Measurements from ENCODE around the gene NPPC.

The NPPC gene, protein sequence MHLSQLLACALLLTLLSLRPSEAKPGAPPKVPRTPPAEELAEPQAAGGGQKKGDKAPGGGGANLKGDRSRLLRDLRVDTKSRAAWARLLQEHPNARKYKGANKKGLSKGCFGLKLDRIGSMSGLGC

DNA sequence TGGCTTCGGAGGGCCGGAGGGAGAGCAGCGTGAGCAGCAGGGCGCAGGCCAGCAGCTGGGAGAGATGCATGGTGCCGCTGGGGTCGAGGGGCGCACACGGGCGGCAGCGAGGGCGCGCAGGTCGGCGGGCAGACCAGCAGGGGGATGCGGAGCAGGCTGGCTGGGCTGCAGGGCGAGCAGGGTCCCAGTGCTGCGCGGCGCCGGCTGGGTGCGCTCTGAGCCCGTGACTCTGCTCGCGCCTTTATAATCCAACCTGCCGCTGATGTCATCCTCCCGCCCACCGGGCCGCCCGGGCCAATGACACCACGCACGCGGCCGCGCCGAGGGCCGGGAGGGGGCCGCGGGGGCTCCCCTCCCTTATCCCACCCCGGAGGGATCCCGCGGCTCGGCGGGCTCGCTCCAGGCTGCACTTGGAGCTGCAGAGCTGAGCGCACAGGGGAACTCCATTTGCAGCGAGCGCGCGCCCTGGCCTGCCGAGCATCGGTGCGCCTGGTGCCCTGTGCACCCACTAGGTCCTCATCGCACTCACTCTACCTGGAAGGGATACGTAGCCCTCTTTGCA is at the start of gene NPPC:
TSS of gene NPPC (minus strand) at position 217 of the 562 bp plus-strand sequence. CDS start at position 70, 147 bp downstream.
- peak within 1 kb of the TSS; percentile 57; the same call in 1 of the 2 replicates for H3K27ac ChIP-seq (ENCODE audit: extremely low read depth, low read depth, low read length)
- POLR2A ChIA-PET: interaction anchor here (0.6 to 1.3 kb wide), 6 partner anchors 9 to 539 kb away, joined by 3 to 4 read pairs (median 3); no protein-coding TSS in a partner anchor
- no peaks in the 10 kb centered on the region for H3K4me1 ChIP-seq (ENCODE audit: control insufficient read depth, insufficient read depth, low read length)
- H3K4me3 ChIP-seq (ENCODE audit: low read depth, low read length): peak within 1 kb of the TSS; percentile 61
- CTCF ChIA-PET: interaction anchor here (0.6 to 8.6 kb wide), 27 partner anchors 9 to 509 kb away, joined by 3 to 85 read pairs (median 4); no protein-coding TSS in a partner anchor
- H3K9me3 ChIP-seq (ENCODE audit: control insufficient read depth, insufficient read depth, low read depth, low read length): no peaks in the 10 kb centered on the region
- peaks cover 0 to 22% of the 10 kb centered on the region in 2 experiments; a peak in 2 of 3 replicates for H3K36me3 ChIP-seq (ENCODE audit: control insufficient read depth in 2 of 2, insufficient read depth in 1 of 2, low read length in 2 of 2)
- TF ChIP-seq SP2 (tag by site-specific recombination; IDR thresholded peaks at IDR 0.05) (peak; percentile 56), MEIS1 (CRISPR knock-in tag; IDR thresholded peaks at IDR 0.05; ENCODE audit: borderline replicate concordance) (no peak), ZNF677 (tag by site-specific recombination; IDR thresholded peaks at IDR 0.05) (no peak), ZNF544 (tag by site-specific recombination; IDR thresholded peaks at IDR 0.05) (no peak), ZNF311 (tag by site-specific recombination; IDR thresholded peaks at IDR 0.05; ENCODE audit: borderline replicate concordance) (no peak), SETDB1 (IDR thresholded peaks at IDR 0.05; ENCODE audit: insufficient read length, low read length) (no peak), ZNF658 (tag by site-specific recombination; IDR thresholded peaks at IDR 0.05) (no peak), ZNF670 (tag by site-specific recombination; IDR thresholded peaks at IDR 0.05; ENCODE audit: low read depth) (no peak)
- TF ChIP-seq, protein P1, sequence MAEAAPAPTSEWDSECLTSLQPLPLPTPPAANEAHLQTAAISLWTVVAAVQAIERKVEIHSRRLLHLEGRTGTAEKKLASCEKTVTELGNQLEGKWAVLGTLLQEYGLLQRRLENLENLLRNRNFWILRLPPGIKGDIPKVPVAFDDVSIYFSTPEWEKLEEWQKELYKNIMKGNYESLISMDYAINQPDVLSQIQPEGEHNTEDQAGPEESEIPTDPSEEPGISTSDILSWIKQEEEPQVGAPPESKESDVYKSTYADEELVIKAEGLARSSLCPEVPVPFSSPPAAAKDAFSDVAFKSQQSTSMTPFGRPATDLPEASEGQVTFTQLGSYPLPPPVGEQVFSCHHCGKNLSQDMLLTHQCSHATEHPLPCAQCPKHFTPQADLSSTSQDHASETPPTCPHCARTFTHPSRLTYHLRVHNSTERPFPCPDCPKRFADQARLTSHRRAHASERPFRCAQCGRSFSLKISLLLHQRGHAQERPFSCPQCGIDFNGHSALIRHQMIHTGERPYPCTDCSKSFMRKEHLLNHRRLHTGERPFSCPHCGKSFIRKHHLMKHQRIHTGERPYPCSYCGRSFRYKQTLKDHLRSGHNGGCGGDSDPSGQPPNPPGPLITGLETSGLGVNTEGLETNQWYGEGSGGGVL (tag by site-specific recombination; IDR thresholded peaks at IDR 0.05): peak; percentile 96
- TF ChIP-seq, protein P2, sequence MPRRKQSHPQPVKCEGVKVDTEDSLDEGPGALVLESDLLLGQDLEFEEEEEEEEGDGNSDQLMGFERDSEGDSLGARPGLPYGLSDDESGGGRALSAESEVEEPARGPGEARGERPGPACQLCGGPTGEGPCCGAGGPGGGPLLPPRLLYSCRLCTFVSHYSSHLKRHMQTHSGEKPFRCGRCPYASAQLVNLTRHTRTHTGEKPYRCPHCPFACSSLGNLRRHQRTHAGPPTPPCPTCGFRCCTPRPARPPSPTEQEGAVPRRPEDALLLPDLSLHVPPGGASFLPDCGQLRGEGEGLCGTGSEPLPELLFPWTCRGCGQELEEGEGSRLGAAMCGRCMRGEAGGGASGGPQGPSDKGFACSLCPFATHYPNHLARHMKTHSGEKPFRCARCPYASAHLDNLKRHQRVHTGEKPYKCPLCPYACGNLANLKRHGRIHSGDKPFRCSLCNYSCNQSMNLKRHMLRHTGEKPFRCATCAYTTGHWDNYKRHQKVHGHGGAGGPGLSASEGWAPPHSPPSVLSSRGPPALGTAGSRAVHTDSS (tag by site-specific recombination; IDR thresholded peaks at IDR 0.05): no peak
- TF ChIP-seq, protein P3, sequence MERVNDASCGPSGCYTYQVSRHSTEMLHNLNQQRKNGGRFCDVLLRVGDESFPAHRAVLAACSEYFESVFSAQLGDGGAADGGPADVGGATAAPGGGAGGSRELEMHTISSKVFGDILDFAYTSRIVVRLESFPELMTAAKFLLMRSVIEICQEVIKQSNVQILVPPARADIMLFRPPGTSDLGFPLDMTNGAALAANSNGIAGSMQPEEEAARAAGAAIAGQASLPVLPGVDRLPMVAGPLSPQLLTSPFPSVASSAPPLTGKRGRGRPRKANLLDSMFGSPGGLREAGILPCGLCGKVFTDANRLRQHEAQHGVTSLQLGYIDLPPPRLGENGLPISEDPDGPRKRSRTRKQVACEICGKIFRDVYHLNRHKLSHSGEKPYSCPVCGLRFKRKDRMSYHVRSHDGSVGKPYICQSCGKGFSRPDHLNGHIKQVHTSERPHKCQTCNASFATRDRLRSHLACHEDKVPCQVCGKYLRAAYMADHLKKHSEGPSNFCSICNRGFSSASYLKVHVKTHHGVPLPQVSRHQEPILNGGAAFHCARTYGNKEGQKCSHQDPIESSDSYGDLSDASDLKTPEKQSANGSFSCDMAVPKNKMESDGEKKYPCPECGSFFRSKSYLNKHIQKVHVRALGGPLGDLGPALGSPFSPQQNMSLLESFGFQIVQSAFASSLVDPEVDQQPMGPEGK (tag by site-specific recombination; IDR thresholded peaks at IDR 0.05): peak; percentile 96
- TF ChIP-seq, protein P4, sequence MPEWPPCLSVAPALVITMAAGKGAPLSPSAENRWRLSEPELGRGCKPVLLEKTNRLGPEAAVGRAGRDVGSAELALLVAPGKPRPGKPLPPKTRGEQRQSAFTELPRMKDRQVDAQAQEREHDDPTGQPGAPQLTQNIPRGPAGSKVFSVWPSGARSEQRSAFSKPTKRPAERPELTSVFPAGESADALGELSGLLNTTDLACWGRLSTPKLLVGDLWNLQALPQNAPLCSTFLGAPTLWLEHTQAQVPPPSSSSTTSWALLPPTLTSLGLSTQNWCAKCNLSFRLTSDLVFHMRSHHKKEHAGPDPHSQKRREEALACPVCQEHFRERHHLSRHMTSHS (tag by site-specific recombination; IDR thresholded peaks at IDR 0.05): no peak
- TF ChIP-seq, protein P5, sequence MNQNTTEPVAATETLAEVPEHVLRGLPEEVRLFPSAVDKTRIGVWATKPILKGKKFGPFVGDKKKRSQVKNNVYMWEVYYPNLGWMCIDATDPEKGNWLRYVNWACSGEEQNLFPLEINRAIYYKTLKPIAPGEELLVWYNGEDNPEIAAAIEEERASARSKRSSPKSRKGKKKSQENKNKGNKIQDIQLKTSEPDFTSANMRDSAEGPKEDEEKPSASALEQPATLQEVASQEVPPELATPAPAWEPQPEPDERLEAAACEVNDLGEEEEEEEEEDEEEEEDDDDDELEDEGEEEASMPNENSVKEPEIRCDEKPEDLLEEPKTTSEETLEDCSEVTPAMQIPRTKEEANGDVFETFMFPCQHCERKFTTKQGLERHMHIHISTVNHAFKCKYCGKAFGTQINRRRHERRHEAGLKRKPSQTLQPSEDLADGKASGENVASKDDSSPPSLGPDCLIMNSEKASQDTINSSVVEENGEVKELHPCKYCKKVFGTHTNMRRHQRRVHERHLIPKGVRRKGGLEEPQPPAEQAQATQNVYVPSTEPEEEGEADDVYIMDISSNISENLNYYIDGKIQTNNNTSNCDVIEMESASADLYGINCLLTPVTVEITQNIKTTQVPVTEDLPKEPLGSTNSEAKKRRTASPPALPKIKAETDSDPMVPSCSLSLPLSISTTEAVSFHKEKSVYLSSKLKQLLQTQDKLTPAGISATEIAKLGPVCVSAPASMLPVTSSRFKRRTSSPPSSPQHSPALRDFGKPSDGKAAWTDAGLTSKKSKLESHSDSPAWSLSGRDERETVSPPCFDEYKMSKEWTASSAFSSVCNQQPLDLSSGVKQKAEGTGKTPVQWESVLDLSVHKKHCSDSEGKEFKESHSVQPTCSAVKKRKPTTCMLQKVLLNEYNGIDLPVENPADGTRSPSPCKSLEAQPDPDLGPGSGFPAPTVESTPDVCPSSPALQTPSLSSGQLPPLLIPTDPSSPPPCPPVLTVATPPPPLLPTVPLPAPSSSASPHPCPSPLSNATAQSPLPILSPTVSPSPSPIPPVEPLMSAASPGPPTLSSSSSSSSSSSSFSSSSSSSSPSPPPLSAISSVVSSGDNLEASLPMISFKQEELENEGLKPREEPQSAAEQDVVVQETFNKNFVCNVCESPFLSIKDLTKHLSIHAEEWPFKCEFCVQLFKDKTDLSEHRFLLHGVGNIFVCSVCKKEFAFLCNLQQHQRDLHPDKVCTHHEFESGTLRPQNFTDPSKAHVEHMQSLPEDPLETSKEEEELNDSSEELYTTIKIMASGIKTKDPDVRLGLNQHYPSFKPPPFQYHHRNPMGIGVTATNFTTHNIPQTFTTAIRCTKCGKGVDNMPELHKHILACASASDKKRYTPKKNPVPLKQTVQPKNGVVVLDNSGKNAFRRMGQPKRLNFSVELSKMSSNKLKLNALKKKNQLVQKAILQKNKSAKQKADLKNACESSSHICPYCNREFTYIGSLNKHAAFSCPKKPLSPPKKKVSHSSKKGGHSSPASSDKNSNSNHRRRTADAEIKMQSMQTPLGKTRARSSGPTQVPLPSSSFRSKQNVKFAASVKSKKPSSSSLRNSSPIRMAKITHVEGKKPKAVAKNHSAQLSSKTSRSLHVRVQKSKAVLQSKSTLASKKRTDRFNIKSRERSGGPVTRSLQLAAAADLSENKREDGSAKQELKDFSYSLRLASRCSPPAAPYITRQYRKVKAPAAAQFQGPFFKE (tag by site-specific recombination; IDR thresholded peaks at IDR 0.05; ENCODE audit: borderline replicate concordance): no peak
- TF ChIP-seq, protein P6, sequence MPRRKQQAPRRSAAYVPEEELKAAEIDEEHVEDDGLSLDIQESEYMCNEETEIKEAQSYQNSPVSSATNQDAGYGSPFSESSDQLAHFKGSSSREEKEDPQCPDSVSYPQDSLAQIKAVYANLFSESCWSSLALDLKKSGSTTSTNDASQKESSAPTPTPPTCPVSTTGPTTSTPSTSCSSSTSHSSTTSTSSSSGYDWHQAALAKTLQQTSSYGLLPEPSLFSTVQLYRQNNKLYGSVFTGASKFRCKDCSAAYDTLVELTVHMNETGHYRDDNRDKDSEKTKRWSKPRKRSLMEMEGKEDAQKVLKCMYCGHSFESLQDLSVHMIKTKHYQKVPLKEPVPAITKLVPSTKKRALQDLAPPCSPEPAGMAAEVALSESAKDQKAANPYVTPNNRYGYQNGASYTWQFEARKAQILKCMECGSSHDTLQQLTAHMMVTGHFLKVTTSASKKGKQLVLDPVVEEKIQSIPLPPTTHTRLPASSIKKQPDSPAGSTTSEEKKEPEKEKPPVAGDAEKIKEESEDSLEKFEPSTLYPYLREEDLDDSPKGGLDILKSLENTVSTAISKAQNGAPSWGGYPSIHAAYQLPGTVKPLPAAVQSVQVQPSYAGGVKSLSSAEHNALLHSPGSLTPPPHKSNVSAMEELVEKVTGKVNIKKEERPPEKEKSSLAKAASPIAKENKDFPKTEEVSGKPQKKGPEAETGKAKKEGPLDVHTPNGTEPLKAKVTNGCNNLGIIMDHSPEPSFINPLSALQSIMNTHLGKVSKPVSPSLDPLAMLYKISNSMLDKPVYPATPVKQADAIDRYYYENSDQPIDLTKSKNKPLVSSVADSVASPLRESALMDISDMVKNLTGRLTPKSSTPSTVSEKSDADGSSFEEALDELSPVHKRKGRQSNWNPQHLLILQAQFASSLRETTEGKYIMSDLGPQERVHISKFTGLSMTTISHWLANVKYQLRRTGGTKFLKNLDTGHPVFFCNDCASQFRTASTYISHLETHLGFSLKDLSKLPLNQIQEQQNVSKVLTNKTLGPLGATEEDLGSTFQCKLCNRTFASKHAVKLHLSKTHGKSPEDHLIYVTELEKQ (tag by site-specific recombination; IDR thresholded peaks at IDR 0.05; ENCODE audit: borderline replicate concordance): no peak
- TF ChIP-seq, protein P7, sequence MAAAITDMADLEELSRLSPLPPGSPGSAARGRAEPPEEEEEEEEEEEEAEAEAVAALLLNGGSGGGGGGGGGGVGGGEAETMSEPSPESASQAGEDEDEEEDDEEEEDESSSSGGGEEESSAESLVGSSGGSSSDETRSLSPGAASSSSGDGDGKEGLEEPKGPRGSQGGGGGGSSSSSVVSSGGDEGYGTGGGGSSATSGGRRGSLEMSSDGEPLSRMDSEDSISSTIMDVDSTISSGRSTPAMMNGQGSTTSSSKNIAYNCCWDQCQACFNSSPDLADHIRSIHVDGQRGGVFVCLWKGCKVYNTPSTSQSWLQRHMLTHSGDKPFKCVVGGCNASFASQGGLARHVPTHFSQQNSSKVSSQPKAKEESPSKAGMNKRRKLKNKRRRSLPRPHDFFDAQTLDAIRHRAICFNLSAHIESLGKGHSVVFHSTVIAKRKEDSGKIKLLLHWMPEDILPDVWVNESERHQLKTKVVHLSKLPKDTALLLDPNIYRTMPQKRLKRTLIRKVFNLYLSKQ (tag by site-specific recombination; IDR thresholded peaks at IDR 0.05; ENCODE audit: borderline replicate concordance): no peak

Measured in HEK293 (cell line).